Measurements from ENCODE around the gene BCL7A.

DNA sequence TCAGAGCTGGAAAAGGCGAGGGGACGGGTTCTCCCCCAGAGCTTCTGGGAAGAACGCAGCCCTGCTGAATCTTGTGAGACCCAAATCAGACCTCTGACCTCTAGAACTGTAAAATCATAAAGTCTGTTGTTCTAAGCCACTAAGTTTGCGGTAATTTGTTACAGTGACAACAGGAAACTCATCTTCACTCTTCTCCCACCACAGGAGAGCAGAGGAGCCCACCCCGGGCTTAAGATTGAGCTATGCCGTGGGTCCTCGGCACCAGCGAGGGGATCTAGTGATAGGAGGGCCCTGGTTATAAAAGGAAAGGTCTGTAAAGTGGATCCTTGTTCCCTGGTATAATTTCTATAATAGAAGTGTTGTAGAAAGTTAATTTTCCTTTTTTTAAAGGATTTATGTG, 64.4 kb downstream of the BCL7A start:
- TF ChIP-seq MAZ (IDR thresholded peaks at IDR 0.05; ENCODE audit: borderline replicate concordance, low read depth, low read length): no peak
- TF ChIP-seq, protein P1, sequence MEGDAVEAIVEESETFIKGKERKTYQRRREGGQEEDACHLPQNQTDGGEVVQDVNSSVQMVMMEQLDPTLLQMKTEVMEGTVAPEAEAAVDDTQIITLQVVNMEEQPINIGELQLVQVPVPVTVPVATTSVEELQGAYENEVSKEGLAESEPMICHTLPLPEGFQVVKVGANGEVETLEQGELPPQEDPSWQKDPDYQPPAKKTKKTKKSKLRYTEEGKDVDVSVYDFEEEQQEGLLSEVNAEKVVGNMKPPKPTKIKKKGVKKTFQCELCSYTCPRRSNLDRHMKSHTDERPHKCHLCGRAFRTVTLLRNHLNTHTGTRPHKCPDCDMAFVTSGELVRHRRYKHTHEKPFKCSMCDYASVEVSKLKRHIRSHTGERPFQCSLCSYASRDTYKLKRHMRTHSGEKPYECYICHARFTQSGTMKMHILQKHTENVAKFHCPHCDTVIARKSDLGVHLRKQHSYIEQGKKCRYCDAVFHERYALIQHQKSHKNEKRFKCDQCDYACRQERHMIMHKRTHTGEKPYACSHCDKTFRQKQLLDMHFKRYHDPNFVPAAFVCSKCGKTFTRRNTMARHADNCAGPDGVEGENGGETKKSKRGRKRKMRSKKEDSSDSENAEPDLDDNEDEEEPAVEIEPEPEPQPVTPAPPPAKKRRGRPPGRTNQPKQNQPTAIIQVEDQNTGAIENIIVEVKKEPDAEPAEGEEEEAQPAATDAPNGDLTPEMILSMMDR (IDR thresholded peaks at IDR 0.05): no peak
- TF ChIP-seq EP300 (IDR thresholded peaks at IDR 0.05): no peak
- TF ChIP-seq KDM5A (IDR thresholded peaks at IDR 0.05): no peak
- TF ChIP-seq TP53 (CRISPR knock-in tag; IDR thresholded peaks at IDR 0.05): no peak
- TF ChIP-seq HOXB5 (CRISPR knock-in tag; IDR thresholded peaks at IDR 0.05): no peak
- no peak for TF ChIP-seq RCOR1 (IDR thresholded peaks at IDR 0.05; ENCODE audit: low read depth, low read length)
- no peak for TF ChIP-seq HDAC2 (IDR thresholded peaks at IDR 0.05)
- TF ChIP-seq POLR2A (IDR thresholded peaks at IDR 0.05; ENCODE audit: low read length): no peak
- TF ChIP-seq BHLHE40 (IDR thresholded peaks at IDR 0.05; ENCODE audit: low read depth, low read length): no peak
- no peak for TF ChIP-seq MYC (IDR thresholded peaks at IDR 0.05; ENCODE audit: borderline replicate concordance, low read length)
- TF ChIP-seq, protein P2, sequence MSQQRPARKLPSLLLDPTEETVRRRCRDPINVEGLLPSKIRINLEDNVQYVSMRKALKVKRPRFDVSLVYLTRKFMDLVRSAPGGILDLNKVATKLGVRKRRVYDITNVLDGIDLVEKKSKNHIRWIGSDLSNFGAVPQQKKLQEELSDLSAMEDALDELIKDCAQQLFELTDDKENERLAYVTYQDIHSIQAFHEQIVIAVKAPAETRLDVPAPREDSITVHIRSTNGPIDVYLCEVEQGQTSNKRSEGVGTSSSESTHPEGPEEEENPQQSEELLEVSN (IDR thresholded peaks at IDR 0.05; ENCODE audit: borderline replicate concordance, low read depth): no peak
- no peak for TF ChIP-seq RAD21 (conservative IDR thresholded peaks at IDR 0.05 in 1 of 2, IDR thresholded peaks at IDR 0.05 in 1 of 2)

Measured in A549 (cell line).